Endothelial cell of umbilical vein (primary cell): ENCODE data around the gene FBXO21.

Source experiments
- MYC ChIP-seq: IDR thresholded peaks from one replicate; pipeline ENCODE4 v1.6.1; 2011; ENCODE audit warnings: mild to moderate bottlenecking, low read depth, low read length
- POLR2A ChIP-seq: IDR thresholded peaks from 2 replicates; pipeline ENCODE4 v1.6.1; 2012; ENCODE audit warnings: low read depth, mild to moderate bottlenecking, control low read depth, low read length
- POLR2AphosphoS5 ChIP-seq: IDR thresholded peaks from 2 replicates; pipeline ENCODE4 v1.6.1; 2012; ENCODE audit warnings: low read depth, mild to moderate bottlenecking, control low read depth, low read length, moderate library complexity; ENCODE audit not compliant: insufficient read depth
- TF ChIP-seq, protein P1 (sequence below), 2 donors: IDR thresholded peaks; 1 replicate in 1 of 2; 2 replicates in 1 of 2; pipeline ENCODE4 v1.5.1; 2011; ENCODE audit warnings: low read length in 2 of 2, mild to moderate bottlenecking in 2 of 2, moderate library complexity in 2 of 2, control low read depth in 1 of 2, inconsistent platforms in 1 of 2, low read depth in 1 of 2; ENCODE audit not compliant: insufficient read depth in 1 of 2; ENCODE audit errors: extremely low read depth in 1 of 2

- TF ChIP-seq, protein P1, sequence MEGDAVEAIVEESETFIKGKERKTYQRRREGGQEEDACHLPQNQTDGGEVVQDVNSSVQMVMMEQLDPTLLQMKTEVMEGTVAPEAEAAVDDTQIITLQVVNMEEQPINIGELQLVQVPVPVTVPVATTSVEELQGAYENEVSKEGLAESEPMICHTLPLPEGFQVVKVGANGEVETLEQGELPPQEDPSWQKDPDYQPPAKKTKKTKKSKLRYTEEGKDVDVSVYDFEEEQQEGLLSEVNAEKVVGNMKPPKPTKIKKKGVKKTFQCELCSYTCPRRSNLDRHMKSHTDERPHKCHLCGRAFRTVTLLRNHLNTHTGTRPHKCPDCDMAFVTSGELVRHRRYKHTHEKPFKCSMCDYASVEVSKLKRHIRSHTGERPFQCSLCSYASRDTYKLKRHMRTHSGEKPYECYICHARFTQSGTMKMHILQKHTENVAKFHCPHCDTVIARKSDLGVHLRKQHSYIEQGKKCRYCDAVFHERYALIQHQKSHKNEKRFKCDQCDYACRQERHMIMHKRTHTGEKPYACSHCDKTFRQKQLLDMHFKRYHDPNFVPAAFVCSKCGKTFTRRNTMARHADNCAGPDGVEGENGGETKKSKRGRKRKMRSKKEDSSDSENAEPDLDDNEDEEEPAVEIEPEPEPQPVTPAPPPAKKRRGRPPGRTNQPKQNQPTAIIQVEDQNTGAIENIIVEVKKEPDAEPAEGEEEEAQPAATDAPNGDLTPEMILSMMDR (IDR thresholded peaks at IDR 0.05; ENCODE audit: extremely low read depth in 1 of 2, insufficient read depth in 1 of 2, low read depth in 1 of 2, low read length in 2 of 2): no peak
- no peak for TF ChIP-seq POLR2A
- no peak for TF ChIP-seq POLR2AphosphoS5
- TF ChIP-seq MYC: no peak
These were observed 18.6 kb downstream of the FBXO21 start for GRCh38 chr12:117171499-117172162.
